NCI-H510A treated with DMSO at 0.1 percent for 48 hours (cell line): ENCODE measurements around the gene UBAC2.

Experiments used
- DNase-seq: peaks from one replicate; lab custom pipeline; 2025; lab: John Stamatoyannopoulos, UW

The UBAC2 gene

GRCh38 chr13:99270518-99270917 lies 69.9 kb downstream of the UBAC2 start:
- DNase-seq = no peak

GRCh38 chr13:99271249-99271648 lies 70.6 kb downstream of the UBAC2 start:
- no peak for DNase-seq

- no peak for DNase-seq
These were observed 71.8 kb downstream of the UBAC2 start for GRCh38 chr13:99272481-99272880.

- no peak for DNase-seq
These were observed 72.5 kb downstream of the UBAC2 start for GRCh38 chr13:99273128-99273527.

GRCh38 chr13:99275093-99275469 lies 74.4 kb downstream of the UBAC2 start:
- no peak for DNase-seq

GRCh38 chr13:99276706-99277105 lies 76.1 kb downstream of the UBAC2 start:
- DNase-seq = no peak

- DNase-seq = no peak
These were observed 77.0 kb downstream of the UBAC2 start for GRCh38 chr13:99277629-99278028.

GRCh38 chr13:99278200-99278599 lies 77.5 kb downstream of the UBAC2 start:
- DNase-seq = no peak

- no peak for DNase-seq
These were observed 78.2 kb downstream of the UBAC2 start for GRCh38 chr13:99278843-99279242.

- no peak for DNase-seq
These were observed 79.0 kb downstream of the UBAC2 start for GRCh38 chr13:99279637-99280036.

- DNase-seq = no peak
These were observed 79.5 kb downstream of the UBAC2 start for GRCh38 chr13:99280166-99280565.

GRCh38 chr13:99281811-99282263 lies 81.2 kb downstream of the UBAC2 start:
- DNase-seq = no peak

- DNase-seq = no peak
These were observed 81.9 kb downstream of the UBAC2 start for GRCh38 chr13:99282264-99283231.

- DNase-seq = no peak
These were observed 85.0 kb downstream of the UBAC2 start for GRCh38 chr13:99285432-99286182.

GRCh38 chr13:99287551-99287950 lies 86.9 kb downstream of the UBAC2 start:
- no peak for DNase-seq

GRCh38 chr13:99288089-99288488 lies 87.4 kb downstream of the UBAC2 start:
- no peak for DNase-seq

GRCh38 chr13:99289271-99289670 lies 88.6 kb downstream of the UBAC2 start:
- DNase-seq = no peak

- DNase-seq = no peak
These were observed 89.2 kb downstream of the UBAC2 start for GRCh38 chr13:99289674-99290337.

- no peak for DNase-seq
These were observed 90.2 kb downstream of the UBAC2 start for GRCh38 chr13:99290894-99291293.

- DNase-seq = no peak
These were observed 92.5 kb downstream of the UBAC2 start for GRCh38 chr13:99293178-99293577.

- no peak for DNase-seq
These were observed 93.5 kb downstream of the UBAC2 start for GRCh38 chr13:99294198-99294597.

GRCh38 chr13:99294958-99295357 lies 94.3 kb downstream of the UBAC2 start:
- DNase-seq = no peak
